SK-N-SH (cell line): Measurements from ENCODE around the gene DCAF11.

Source experiments
- EZH2phosphoT487 ChIP-seq: fragments of 200-600 bp; sonication (generic); IDR thresholded peaks from 2 replicates; pipeline ENCODE4 v1.6.1; 2017; ENCODE audit warnings: low read depth, mixed run types, mild to moderate bottlenecking, antibody characterized with exemption, moderate library complexity, borderline replicate concordance
- RXRA ChIP-seq: IDR thresholded peaks from 2 replicates; pipeline ENCODE4 v1.4.0; 2012; ENCODE audit warnings: low read depth, mild to moderate bottlenecking, borderline replicate concordance

DNA sequence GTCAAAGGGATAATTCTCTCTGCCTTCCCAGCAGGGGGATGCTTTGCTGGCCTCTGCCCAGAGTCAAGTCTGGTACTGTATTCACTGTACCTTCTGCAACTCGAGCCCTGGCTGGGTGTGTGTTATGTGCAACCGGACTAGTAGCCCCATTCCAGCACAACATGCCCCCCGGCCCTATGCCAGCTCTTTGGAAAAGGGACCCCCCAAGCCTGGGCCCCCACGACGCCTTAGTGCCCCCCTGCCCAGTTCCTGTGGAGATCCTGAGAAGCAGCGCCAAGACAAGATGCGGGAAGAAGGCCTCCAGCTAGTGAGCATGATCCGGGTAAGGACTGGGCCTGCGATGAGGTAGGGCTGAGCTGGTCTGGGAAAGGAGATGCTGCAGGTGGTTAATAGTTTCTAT, 36.0 kb downstream of the DCAF11 start:
- TF ChIP-seq EZH2phosphoT487 (no peak), RXRA (no peak)
